Colonic mucosa (tissue), 4 donors: ENCODE measurements around the gene TMBIM6. TPM values are rescaled to one million over a fixed set of nuclear protein-coding genes. Genes with fewer than 3 reads are reported as not detected.

ENCODE experiments used
- DNase-seq: peaks from one replicate; pipeline ENCODE4 v3.0.0-alpha.2; 2020
- H3K27ac ChIP-seq: fragments of 200-600 bp; one replicate; pipeline ENCODE4 v1.8.0; 2021
- H3K27me3 ChIP-seq: fragments of 200-600 bp; one replicate; pipeline ENCODE4 v1.8.0; 2021
- H3K36me3 ChIP-seq: fragments of 200-600 bp; one replicate; pipeline ENCODE4 v1.8.0; 2021
- H3K4me1 ChIP-seq: fragments of 200-600 bp; one replicate; pipeline ENCODE4 v1.8.0; 2021; ENCODE audit warnings: mild to moderate bottlenecking
- H3K4me3 ChIP-seq: fragments of 200-600 bp; one replicate; pipeline ENCODE4 v1.8.0; 2021
- H3K9ac ChIP-seq, 2 donors: one replicate each; pipeline ENCODE4 v1.7.0; 2013; ENCODE audit warnings: control low read depth in 2 of 2, low read depth in 2 of 2, low read length in 2 of 2
- H3K9me3 ChIP-seq: fragments of 200-600 bp; one replicate; pipeline ENCODE4 v1.8.0; 2021
- intact Hi-C: fragments of 100-400 bp; cut with DNase I; formaldehyde crosslinking; loops from one replicate; pipeline ENCODE4 v1.14.1; 2022
- total RNA-seq, 2 donors: library from RNA; stranded (reverse); fragmentation: NEBNext Ultra II Directional in 1 of 2; extraction: Animal tissue kit (Norgen Biotek cat#: 25700) in 1 of 2; gene quantifications; one replicate each; pipeline ENCODE4 v1.2.1, GENCODE V29; 2021
- TF ChIP-seq, protein P1 (sequence below): fragments of 200-600 bp; IDR thresholded peaks from one replicate; pipeline ENCODE4 v1.8.0; 2022; ENCODE audit warnings: antibody characterized with exemption, mild to moderate bottlenecking
- donor health status: healthy.
- donor health status: DM: no; HTN: no; CAD: no.
- donor health status: DM: no; HTN: no; CAD: no.

The TMBIM6 gene
- total RNA-seq, 2 donors from 2014 or later: 868 to 1,024 TPM

DNA sequence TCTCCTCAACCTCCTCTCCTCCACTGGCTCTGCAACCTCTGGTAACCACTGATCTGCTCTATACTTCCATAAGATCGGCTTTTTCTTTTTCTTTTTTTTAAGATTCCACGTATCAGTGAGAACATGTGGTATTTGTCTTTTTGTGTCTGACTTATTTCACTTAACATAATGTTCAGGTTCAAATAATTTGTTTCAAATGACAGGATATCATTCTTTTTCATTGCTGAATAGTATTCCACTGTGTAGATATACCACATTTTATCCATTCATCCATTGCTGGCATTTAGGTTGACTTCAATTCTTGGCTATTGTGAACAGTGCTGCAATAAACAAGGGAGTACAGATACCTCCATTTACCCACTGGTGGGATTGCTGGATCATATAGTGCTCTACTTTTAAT lies 46.3 kb downstream of the TMBIM6 start:
- Histone ChIP-seq H3K27me3 (no peaks in the 10 kb centered on the region), H3K27ac (no peak overlapping the region), H3K36me3 (no peaks in the 10 kb centered on the region), H3K4me1 (no peaks in the 10 kb centered on the region), H3K4me3 (no peak overlapping the region), H3K9me3 (no peaks in the 10 kb centered on the region), H3K9ac (no peak overlapping the region)
- intact Hi-C loops: no loop called here
- TF ChIP-seq, protein P1, sequence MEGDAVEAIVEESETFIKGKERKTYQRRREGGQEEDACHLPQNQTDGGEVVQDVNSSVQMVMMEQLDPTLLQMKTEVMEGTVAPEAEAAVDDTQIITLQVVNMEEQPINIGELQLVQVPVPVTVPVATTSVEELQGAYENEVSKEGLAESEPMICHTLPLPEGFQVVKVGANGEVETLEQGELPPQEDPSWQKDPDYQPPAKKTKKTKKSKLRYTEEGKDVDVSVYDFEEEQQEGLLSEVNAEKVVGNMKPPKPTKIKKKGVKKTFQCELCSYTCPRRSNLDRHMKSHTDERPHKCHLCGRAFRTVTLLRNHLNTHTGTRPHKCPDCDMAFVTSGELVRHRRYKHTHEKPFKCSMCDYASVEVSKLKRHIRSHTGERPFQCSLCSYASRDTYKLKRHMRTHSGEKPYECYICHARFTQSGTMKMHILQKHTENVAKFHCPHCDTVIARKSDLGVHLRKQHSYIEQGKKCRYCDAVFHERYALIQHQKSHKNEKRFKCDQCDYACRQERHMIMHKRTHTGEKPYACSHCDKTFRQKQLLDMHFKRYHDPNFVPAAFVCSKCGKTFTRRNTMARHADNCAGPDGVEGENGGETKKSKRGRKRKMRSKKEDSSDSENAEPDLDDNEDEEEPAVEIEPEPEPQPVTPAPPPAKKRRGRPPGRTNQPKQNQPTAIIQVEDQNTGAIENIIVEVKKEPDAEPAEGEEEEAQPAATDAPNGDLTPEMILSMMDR: no peak
- DNase-seq: no peak

DNA sequence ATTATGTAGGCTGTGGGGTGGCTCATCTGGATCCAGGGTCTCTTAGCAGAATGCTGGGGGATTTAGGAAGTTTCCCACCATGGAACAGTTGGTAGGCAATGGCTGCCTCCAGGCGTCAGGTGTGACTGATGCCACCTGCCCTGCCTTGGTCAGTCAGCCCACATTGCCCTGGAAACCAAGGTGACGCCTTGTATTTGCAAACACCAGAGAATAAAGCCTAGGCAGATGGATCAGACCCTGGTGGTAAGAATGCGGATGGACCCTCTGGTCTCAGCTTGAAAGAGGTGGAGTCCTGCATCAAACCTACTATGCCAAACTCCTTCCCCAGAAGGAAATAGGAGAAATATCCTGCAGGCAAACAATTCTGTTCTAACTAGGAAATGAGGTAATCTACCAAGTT lies 48.6 kb downstream of the TMBIM6 start:
- Histone ChIP-seq H3K9me3 (no peaks in the 10 kb centered on the region), H3K9ac (no peak overlapping the region), H3K36me3 (no peaks in the 10 kb centered on the region), H3K4me1 (no peaks in the 10 kb centered on the region), H3K27me3 (no peaks in the 10 kb centered on the region), H3K27ac (no peak overlapping the region), H3K4me3 (no peak overlapping the region)
- TF ChIP-seq, protein P1: no peak
- intact Hi-C loops: no loop called here
- DNase-seq: no peak

DNA sequence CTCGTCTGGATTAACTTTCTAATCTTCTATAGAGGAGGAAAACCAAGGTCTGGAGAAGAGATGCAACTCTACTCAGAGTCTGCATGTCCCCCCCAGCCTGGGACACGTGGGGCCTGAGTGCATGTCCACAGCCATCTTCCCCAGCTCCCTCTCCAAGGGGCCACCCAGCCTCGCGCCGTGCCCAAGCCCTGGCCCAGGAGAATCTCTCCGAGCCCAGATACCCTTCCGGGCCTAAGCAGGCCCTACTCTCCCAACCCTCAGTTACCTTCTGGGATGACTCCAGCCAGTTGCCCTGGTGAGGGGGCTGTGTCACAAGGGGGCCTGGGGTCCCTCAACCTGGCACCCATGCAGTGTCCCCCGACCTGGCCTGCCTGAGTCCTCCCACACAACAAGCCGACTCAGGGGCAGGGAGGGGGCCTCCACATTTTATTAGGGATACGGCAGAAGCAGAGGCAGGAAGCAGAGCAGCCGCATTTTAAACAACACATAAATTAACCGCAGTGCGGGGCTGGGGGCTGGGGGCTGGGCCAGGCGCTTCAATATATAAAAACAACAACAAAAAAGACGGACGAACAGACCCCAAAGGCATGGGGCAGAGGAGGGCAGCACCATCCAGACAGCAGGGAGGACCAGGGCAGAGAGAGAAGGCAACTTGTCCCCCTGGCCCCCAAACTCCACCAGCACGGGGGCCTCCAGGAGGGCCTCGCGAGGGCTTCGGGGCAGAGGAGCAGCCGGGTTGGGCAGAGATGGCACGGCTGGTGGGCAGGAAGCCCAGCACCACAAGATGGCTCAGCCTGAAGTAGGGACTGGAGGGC lies 49.6 kb downstream of the TMBIM6 start:
- no peak overlapping the region for H3K9ac ChIP-seq
- no peaks in the 10 kb centered on the region for H3K36me3 ChIP-seq
- no peaks in the 10 kb centered on the region for H3K4me1 ChIP-seq
- intact Hi-C loops: no loop called here
- no peak overlapping the region for H3K27ac ChIP-seq
- DNase-seq: no peak
- H3K27me3 ChIP-seq: no peaks in the 10 kb centered on the region
- TF ChIP-seq, protein P1: no peak
- no peak overlapping the region for H3K4me3 ChIP-seq
- no peaks in the 10 kb centered on the region for H3K9me3 ChIP-seq

DNA sequence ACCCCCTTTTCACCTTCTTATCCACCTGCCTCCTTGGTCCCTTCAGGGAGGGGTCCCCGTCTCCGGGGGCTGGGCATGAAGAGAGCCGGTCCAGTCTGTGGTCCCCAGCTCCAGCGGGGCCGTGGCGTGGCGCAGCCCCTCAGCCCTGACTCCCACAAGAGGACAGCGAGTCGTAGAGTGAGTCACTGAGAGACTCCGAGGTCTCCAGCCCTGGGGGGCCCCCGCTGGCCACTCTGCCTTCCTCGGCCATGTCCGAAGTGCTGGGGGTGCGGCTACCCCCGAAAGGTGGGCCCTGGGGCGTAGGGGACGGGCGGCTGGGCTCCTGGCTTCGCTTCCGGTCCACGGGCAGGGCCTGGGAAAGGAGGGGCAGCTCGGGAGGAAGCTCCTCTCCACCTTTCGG lies 50.3 kb downstream of the TMBIM6 start:
- TF ChIP-seq, protein P1: no peak
- Histone ChIP-seq H3K36me3 (no peaks in the 10 kb centered on the region), H3K4me3 (no peak overlapping the region), H3K9me3 (no peaks in the 10 kb centered on the region), H3K27ac (no peak overlapping the region), H3K27me3 (no peaks in the 10 kb centered on the region), H3K4me1 (no peaks in the 10 kb centered on the region), H3K9ac (no peak overlapping the region)
- intact Hi-C loops: no loop called here
- no peak for DNase-seq

DNA sequence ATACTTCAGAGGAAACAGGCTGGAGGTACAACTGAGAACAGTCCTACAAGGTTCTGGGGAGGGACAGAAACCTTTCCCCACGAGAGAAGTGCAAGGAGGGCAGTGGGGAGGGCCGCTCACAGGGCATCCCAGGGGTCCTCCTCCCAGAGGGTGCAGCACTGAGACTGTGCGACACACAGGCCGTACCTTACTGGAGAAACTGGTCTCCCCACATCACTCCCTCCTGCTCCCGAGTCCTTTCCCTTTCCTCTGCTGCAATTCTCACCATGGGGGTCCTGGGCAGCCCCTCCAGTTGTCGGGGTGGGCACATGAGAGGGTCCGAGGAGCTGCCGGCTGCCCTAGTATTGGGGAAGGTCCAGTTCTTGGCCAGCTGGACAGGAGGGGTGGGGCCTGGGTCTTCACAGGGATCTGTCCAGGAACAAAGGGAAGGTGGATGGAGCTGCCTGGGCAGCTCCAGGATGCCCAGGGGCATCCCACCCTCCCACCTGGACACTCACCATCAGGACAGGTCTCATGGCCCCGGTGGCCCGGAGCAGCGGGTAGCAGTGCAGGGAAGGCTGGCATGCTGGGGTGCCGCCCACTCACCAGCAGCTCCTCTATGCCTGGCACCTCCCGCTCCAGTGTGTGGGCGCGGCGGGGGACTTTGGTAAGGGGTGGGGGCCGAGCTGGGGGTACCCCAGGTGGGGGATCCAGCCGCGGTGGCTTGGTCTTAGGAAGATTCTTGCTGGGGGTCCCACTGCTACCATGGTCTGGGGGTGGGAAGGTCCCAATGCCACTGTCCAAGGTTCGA lies 51.0 kb downstream of the TMBIM6 start:
- TF ChIP-seq, protein P1: no peak

More for the DNA sequence above, 51.0 kb downstream of the TMBIM6 start:
- Histone ChIP-seq H3K4me3 (no peak overlapping the region), H3K9me3 (no peaks in the 10 kb centered on the region), H3K27me3 (no peaks in the 10 kb centered on the region), H3K27ac (no peak overlapping the region), H3K36me3 (no peaks in the 10 kb centered on the region), H3K9ac (no peak overlapping the region), H3K4me1 (no peaks in the 10 kb centered on the region)
- intact Hi-C loops: no loop called here
- no peak for DNase-seq
